ENCODE data around the gene USP32. TPM values are rescaled to one million over a fixed set of nuclear protein-coding genes. Genes with fewer than 3 reads are reported as not detected.
"Not testable (repeated sequence)": the region's sequence is repeated elsewhere in the genome, so short reads cannot be mapped to it uniquely, and the experiment has no call there.

The USP32 gene
- polyA plus RNA-seq, 1 experiment: 23.8 TPM

DNA sequence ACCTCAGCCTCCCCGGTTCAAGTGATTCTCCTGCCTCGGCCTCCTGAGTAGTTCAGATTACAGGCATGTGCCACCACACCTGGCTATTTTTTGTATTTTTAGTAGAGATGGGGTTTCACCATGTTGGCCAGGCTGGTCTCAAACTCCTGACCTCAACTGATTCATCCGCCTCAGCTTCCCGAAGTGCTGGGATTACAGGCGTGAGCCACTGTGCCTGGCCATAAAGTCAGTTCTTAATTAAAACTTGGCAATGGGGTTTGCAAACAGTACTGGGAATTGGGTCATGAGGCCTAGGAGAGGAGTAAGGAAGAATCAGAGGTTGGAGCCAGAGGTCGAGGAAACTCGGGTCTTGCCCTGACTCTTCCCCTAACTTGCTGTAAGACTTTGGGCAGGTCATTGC, 38.6 kb upstream of the USP32 start:
- ChIA-PET CTCF (interaction anchor here (1.4 to 1.8 kb wide), 2 partner anchors 10 to 11 kb away, joined by 4 to 5 read pairs; no protein-coding TSS in a partner anchor), POLR2A (interaction anchor here (0.6 kb wide), 1 partner anchor 302 kb away, joined by 4 read pairs; no protein-coding TSS in a partner anchor)
- H3K4me3 ChIP-seq (ENCODE audit: low read depth, low read length); DNase-seq (ENCODE audit: low read depth); H3K27me3 ChIP-seq (ENCODE audit: control insufficient read depth, insufficient read depth, low read length); H3K36me3 ChIP-seq (ENCODE audit: control insufficient read depth, insufficient read depth, low read length): not testable (repeated sequence)

DNA sequence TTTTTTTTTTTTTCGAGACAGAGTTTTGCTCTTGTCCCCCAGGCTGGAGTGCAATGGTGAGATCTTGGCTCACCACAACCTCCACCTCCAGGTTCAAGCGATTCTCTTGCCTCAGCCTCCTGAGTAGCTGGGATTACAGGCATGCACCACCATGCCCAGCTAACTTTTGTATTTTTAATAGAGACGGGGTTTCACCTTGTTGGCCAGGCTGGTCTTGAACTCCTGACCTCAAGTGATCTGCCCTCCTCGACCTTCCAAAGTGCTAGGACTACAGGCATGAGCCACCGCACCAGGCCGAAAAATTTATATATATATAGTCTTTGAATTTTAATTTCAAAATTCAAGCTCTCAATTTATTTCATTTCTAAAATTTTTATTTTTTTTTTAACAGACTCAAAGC, 36.6 kb upstream of the USP32 start:
- H3K4me3 ChIP-seq (ENCODE audit: low read depth, low read length); POLR2A ChIA-PET; H3K27me3 ChIP-seq (ENCODE audit: control insufficient read depth, insufficient read depth, low read length); DNase-seq (ENCODE audit: low read depth); H3K36me3 ChIP-seq (ENCODE audit: control insufficient read depth, insufficient read depth, low read length): not testable (repeated sequence)
- CTCF ChIA-PET: interaction anchor here (0.5 kb wide), 1 partner anchor 264 kb away, joined by 3 read pairs; no protein-coding TSS in a partner anchor

DNA sequence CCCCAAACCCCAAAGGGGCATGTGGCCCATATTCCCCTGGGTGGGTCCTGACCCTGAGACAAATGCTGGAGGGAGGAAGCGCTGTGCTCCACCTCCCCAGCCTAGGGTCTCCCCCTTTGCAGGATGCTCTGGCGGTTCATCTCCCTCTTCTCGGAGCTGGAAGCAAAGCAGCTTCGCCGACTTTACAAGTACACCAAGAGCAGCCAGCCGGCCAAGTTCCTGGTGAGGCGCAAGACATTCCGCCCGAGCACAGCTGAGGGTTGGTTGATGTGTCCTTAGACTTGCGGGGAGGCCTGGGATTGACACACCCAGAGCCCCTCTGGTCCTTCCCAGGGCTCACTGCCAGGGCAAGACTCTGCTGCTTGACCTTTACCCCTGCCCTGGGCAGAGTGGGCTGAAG, 34.7 kb upstream of the USP32 start:
- ChIA-PET CTCF (no interaction called here), POLR2A (no interaction called here)
- DNase-seq (ENCODE audit: low read depth): no peak
- H3K4me3 ChIP-seq (ENCODE audit: low read depth, low read length): no peak overlapping the region
- no peaks in the 10 kb centered on the region for H3K36me3 ChIP-seq (ENCODE audit: control insufficient read depth, insufficient read depth, low read length)
- TF ChIP-seq, protein P1, sequence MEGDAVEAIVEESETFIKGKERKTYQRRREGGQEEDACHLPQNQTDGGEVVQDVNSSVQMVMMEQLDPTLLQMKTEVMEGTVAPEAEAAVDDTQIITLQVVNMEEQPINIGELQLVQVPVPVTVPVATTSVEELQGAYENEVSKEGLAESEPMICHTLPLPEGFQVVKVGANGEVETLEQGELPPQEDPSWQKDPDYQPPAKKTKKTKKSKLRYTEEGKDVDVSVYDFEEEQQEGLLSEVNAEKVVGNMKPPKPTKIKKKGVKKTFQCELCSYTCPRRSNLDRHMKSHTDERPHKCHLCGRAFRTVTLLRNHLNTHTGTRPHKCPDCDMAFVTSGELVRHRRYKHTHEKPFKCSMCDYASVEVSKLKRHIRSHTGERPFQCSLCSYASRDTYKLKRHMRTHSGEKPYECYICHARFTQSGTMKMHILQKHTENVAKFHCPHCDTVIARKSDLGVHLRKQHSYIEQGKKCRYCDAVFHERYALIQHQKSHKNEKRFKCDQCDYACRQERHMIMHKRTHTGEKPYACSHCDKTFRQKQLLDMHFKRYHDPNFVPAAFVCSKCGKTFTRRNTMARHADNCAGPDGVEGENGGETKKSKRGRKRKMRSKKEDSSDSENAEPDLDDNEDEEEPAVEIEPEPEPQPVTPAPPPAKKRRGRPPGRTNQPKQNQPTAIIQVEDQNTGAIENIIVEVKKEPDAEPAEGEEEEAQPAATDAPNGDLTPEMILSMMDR (IDR thresholded peaks at IDR 0.05; ENCODE audit: insufficient read depth, low read depth, low read length): no peak
- peaks cover 1% of the 10 kb centered on the region for H3K27me3 ChIP-seq (ENCODE audit: control insufficient read depth, insufficient read depth, low read length)

DNA sequence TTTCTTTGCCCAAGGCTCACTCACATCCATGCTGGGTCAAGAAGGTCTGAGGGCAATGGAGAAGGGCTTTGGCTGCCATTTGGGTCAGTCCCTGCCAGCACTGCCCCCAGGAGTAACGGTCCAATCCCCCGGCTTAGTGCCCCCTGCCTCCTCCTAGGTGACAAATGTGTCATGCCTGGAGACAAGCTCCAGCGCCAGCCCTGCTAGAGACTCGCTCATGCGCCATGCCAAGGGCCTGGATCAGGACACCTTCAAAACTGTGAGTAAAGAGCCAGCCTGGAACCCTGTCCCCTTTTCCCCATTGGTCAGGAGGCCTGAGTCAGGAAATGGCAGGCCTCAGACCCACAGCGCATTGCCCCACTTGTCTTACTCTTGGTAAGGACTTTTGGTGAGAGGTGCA, 33.7 kb upstream of the USP32 start:
- no peak for DNase-seq (ENCODE audit: low read depth)
- no peaks in the 10 kb centered on the region for H3K36me3 ChIP-seq (ENCODE audit: control insufficient read depth, insufficient read depth, low read length)
- TF ChIP-seq, protein P1 (IDR thresholded peaks at IDR 0.05; ENCODE audit: insufficient read depth, low read depth, low read length): no peak
- peaks cover 1% of the 10 kb centered on the region for H3K27me3 ChIP-seq (ENCODE audit: control insufficient read depth, insufficient read depth, low read length)
- POLR2A ChIA-PET: no interaction called here
- CTCF ChIA-PET: no interaction called here
- H3K4me3 ChIP-seq (ENCODE audit: low read depth, low read length): no peak overlapping the region

DNA sequence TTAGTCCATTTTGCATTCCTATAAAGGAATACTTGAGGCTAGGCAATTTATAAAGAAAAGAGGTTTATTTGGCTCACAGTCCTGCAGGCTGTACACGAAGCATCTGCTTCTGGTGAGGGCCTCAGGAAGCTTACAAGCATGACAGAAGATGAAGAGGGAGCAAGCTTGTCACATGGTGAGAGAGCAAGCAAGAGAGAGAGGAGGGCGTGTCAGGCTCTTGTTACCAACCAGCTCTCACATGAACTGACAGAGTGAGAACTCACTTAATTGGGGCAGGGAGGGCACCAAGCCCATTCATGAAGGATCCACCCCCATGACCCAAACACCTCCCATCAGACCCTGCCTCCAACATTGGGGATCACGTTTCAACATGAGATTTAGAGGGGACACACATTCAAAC, 31.9 kb upstream of the USP32 start:
- TF ChIP-seq, protein P1 (IDR thresholded peaks at IDR 0.05; ENCODE audit: insufficient read depth, low read depth, low read length): no peak
- no peak overlapping the region for H3K4me3 ChIP-seq (ENCODE audit: low read depth, low read length)
- H3K27me3 ChIP-seq (ENCODE audit: control insufficient read depth, insufficient read depth, low read length): no peaks in the 10 kb centered on the region
- ChIA-PET POLR2A (interaction anchor here (0.6 kb wide), 1 partner anchor 19 kb away, joined by 4 read pairs; no protein-coding TSS in a partner anchor), CTCF (interaction anchor here (1.4 kb wide), 1 partner anchor 27 kb away, joined by 4 read pairs; no protein-coding TSS in a partner anchor)
- no peak for DNase-seq (ENCODE audit: low read depth)
- H3K36me3 ChIP-seq (ENCODE audit: control insufficient read depth, insufficient read depth, low read length): no peaks in the 10 kb centered on the region

DNA sequence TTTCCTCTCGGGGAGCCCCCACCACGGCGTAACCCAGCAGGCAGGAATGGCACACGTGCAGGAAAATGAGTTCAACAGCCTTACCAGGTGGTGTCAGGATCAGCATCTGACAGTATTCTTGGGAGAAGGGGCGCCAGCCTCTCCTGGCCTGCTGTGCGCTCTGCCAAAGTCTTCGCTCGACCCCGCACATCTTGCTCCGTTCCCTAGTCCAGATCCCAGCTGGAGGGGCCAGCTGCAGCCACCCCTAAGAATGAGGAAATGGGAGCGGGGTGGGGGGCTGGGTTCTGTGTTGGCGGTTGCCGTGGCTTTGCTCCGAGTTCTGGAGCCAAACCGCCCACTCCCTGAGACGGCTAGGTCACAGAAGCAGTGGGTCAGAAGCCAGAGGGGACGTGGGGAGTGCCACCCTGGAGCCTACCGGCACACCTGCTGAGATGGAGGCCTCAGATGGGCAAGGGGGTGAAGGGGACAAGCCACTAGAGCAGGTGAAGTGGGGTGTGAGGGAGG, 30.3 kb upstream of the USP32 start, which contains the start of gene CHCT1:
CHCT1 (plus strand) TSS at position 328 of the 504 bp plus-strand sequence; CDS start at position 432, 104 bp downstream.
- no peaks in the 10 kb centered on the region for H3K27me3 ChIP-seq (ENCODE audit: control insufficient read depth, insufficient read depth, low read length)
- peak within 1 kb of the TSS; percentile 40 for H3K4me3 ChIP-seq (ENCODE audit: low read depth, low read length)
- CTCF ChIA-PET: interaction anchor here (0.6 to 1.3 kb wide), 6 partner anchors 10 to 187 kb away, joined by 3 to 5 read pairs (median 3); no protein-coding TSS in a partner anchor
- no peaks in the 10 kb centered on the region for H3K36me3 ChIP-seq (ENCODE audit: control insufficient read depth, insufficient read depth, low read length)
- TF ChIP-seq, protein P1 (IDR thresholded peaks at IDR 0.05; ENCODE audit: insufficient read depth, low read depth, low read length): no peak
- POLR2A ChIA-PET: no interaction called here
- no peak for DNase-seq (ENCODE audit: low read depth)
